OCI-LY3 (cell line): ENCODE results near the gene OR51S1.

Experiments used
- EZH2phosphoT487 ChIP-seq: fragments of 200-600 bp; shearing (Covaris generic); IDR thresholded peaks from 2 replicates; pipeline ENCODE4 v1.6.1; 2018; ENCODE audit warnings: antibody characterized with exemption, mixed run types, low read depth
- TF ChIP-seq, protein P1 (sequence below): fragments of 200-600, 300-600 bp; sonication (generic); IDR thresholded peaks from 2 replicates; pipeline ENCODE4 v1.5.1; 2014; ENCODE audit warnings: antibody characterized with exemption, low read length, low read depth

DNA sequence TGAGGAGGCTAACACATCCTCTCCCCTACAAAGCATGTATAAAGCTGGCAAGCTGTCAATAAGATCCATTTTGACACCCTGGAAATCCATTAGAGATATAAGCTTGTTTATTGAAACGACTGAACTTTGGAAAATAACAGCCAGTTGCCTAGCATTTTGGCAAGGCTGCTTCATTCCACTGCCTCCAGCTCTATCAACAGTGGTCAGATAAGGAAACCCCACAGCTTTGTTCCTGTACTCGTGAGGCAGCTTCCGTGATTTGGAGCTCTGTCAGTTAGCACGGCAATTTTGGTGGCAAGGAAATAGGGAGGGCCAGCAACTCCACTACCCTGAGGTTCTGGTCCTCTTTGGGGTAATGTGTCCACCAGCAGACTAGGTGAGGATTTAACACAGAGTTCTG, 2.0 kb upstream of the OR51S1 start:
- TF ChIP-seq, protein P1, sequence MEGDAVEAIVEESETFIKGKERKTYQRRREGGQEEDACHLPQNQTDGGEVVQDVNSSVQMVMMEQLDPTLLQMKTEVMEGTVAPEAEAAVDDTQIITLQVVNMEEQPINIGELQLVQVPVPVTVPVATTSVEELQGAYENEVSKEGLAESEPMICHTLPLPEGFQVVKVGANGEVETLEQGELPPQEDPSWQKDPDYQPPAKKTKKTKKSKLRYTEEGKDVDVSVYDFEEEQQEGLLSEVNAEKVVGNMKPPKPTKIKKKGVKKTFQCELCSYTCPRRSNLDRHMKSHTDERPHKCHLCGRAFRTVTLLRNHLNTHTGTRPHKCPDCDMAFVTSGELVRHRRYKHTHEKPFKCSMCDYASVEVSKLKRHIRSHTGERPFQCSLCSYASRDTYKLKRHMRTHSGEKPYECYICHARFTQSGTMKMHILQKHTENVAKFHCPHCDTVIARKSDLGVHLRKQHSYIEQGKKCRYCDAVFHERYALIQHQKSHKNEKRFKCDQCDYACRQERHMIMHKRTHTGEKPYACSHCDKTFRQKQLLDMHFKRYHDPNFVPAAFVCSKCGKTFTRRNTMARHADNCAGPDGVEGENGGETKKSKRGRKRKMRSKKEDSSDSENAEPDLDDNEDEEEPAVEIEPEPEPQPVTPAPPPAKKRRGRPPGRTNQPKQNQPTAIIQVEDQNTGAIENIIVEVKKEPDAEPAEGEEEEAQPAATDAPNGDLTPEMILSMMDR = no peak
- no peak for TF ChIP-seq EZH2phosphoT487
